ENCODE data around the gene KLRK1.
"Not testable (repeated sequence)": the region's sequence is repeated elsewhere in the genome, so short reads cannot be mapped to it uniquely, and the experiment has no call there.

Gene KLRK1

GRCh38 chr12:10392394-10392930, 2.6 kb upstream of the KLRK1 start:
- FAIRE-seq (peak; percentile 89), DNase-seq (ENCODE audit: extremely low spot score, insufficient read length, low read depth) (peak; percentile 18)

GRCh38 chr12:10390991-10391390, 1.1 kb upstream of the KLRK1 start:
- FAIRE-seq; DNase-seq (ENCODE audit: extremely low spot score, insufficient read length, low read depth): not testable (repeated sequence)

DNA sequence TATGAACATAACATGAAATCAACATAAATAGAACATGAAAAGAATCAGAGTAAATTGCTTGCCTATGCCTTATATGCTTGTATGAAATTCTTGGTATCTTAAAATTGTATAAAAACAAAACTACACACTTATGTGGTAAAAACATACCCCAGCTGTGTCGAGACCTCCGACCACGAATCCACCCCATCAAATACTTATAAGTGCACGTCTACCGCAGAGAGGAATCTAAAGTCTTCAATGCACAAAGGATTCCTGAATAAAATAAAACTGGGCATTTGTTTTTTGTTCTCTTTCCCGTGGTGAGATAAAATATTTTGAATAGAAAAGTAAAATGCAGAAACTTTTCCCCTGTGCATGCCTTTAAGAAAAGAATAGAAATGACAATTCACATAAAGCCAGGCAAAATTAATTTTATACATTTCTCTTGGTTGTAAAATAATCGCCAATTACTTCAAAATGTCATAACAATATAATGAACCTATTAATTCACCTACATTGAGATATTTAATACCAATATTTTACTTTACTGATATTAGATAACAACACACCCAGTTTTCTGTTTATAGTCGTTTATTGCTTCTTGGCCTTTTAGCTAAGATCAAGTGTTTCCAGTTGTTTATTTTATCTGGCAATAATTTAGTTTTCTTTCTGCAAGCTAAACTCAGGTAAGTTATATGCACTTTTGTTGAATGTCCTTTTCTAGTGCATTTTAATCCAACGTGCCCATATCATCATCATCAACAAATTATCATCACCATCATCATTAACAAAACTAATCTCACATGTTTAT, 1.0 kb downstream of the KLRK1 start:
- FAIRE-seq = no peak
- DNase-seq (ENCODE audit: extremely low spot score, insufficient read length, low read depth) = no peak

GRCh38 chr12:10387498-10387897, 2.3 kb downstream of the KLRK1 start:
- FAIRE-seq = not testable (repeated sequence)

DNA sequence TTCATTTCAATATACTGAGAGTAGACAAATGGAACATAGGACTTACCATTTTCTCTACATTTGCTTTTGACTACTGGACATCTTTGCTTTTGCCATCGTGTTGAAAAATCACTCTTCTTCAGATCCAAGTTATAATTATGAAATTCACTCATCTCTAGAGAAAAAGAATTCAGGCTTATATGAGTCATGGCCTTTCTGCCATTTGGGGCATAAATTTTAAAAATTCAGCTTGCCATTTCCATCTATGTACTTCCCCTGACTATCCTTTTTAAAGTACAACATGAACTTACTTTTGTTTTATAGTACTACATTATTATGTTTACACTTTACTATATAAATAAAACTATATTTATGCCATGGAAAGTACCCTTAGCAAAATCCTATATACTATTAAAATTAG, 3.0 kb downstream of the KLRK1 start:
- DNase-seq (ENCODE audit: extremely low spot score, insufficient read length, low read depth) = no peak
- FAIRE-seq = no peak

More at GRCh38 chr12:10387498-10387897, 2.3 kb downstream of the KLRK1 start:
- not testable (repeated sequence) for DNase-seq (ENCODE audit: extremely low spot score, insufficient read length, low read depth)

DNA sequence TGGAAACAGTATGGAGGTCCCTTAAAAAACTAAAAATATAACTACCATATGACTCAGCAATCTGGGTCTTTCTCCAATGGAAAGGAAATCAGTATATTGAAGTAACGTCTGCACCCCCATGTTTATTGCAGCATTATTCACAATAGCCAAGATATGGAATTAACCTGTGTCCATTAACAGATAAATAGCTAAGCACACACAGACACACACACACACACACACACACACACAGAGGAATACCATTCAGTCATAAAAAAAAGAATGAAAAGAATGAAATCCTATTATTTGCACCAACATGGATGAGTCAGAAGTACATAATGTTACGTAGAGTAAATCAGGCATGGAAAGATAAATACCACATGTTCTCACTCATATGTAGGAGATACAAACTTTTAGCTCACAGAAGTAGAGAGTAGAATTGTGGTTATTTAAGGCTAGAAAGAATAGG, 4.7 kb downstream of the KLRK1 start:
- FAIRE-seq (no peak), DNase-seq (ENCODE audit: extremely low spot score, insufficient read length, low read depth) (no peak)

- DNase-seq (ENCODE audit: extremely low spot score, insufficient read length, low read depth) (no peak), FAIRE-seq (no peak)
Observed at GRCh38 chr12:10384191-10384590, 5.7 kb downstream of the KLRK1 start.

DNA sequence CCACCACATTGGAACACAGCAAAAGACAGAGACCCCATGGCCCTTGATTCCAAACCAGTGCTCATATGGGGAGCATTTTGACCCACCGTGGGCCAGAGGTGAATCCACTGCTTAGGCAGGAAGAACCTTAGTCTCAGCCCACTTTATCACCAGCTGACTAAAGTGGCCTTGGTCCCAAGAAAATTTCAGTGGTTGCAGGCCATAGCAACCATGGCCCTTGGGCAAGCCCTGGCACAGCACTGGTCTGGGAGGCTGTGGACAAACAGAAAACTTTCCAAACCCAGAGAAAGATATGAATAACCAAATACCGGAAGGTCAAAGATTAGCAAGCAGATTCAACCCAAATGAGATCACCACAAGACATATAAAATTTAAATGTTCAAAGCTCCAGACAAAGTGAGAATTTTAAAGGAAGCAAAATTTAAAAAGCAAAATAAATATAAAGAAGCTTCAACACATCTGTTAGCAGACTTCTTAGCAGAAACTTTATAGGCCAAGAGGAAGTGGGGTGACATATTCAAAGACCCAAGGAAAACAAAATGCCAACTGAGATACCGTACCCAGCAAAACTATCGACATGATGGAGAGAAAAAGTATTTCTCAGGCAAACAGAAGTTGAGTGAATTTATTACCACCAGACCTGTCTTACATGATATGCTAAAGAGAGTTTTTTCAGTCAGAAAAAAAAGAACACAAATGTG, 7.8 kb downstream of the KLRK1 start:
- FAIRE-seq = no peak
- DNase-seq (ENCODE audit: extremely low spot score, insufficient read length, low read depth) = no peak

DNA sequence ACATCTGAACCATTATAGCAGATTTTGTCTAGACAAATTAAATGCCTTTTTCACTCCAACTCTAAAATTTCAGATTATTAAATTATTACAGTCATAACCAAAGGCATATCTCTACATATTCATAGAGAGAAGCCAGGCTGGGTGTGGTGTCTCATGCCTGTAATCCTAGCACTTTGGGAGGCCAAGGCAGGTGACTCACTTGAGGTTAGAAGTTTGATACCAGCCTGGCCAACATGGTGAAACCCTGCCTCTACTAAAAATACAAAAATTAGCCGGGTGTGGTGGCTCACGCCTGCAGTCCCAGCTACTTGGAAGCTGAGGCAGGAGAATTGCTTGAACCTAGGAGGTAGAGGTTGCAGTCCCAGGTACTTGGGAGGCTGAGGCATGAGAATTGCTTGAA, 11.1 kb downstream of the KLRK1 start:
- DNase-seq (ENCODE audit: extremely low spot score, insufficient read length, low read depth) = not testable (repeated sequence)

DNA sequence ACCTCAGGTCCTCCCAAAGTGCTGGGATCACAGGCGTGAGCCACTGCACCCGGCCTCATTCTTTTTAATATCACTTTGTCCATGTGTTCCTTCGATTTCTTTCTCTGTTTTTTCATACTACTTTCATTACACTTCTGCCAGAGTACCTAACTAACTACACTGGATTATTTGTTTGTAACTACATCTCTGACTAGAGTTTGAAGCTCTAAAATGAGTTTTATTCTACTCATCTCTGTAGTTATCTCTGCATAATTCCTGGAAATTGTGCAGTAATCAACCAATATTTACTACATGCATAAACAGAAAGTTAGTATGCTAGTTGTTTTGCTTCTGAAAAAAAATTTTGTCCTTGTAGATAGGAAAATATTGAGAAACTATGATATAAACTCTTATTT, 15.2 kb downstream of the KLRK1 start:
- no peak for DNase-seq (ENCODE audit: extremely low spot score, insufficient read length, low read depth)

More for the DNA sequence above, 11.1 kb downstream of the KLRK1 start:
- FAIRE-seq = not testable (repeated sequence)

GRCh38 chr12:10372559-10372958, 17.3 kb downstream of the KLRK1 start:
- FAIRE-seq (no peak), DNase-seq (ENCODE audit: extremely low spot score, insufficient read length, low read depth) (no peak)

More for the DNA sequence above, 15.2 kb downstream of the KLRK1 start:
- no peak for FAIRE-seq

- not testable (repeated sequence) for FAIRE-seq; DNase-seq (ENCODE audit: extremely low spot score, insufficient read length, low read depth)
Observed at GRCh38 chr12:10371893-10372535, 17.8 kb downstream of the KLRK1 start.

DNA sequence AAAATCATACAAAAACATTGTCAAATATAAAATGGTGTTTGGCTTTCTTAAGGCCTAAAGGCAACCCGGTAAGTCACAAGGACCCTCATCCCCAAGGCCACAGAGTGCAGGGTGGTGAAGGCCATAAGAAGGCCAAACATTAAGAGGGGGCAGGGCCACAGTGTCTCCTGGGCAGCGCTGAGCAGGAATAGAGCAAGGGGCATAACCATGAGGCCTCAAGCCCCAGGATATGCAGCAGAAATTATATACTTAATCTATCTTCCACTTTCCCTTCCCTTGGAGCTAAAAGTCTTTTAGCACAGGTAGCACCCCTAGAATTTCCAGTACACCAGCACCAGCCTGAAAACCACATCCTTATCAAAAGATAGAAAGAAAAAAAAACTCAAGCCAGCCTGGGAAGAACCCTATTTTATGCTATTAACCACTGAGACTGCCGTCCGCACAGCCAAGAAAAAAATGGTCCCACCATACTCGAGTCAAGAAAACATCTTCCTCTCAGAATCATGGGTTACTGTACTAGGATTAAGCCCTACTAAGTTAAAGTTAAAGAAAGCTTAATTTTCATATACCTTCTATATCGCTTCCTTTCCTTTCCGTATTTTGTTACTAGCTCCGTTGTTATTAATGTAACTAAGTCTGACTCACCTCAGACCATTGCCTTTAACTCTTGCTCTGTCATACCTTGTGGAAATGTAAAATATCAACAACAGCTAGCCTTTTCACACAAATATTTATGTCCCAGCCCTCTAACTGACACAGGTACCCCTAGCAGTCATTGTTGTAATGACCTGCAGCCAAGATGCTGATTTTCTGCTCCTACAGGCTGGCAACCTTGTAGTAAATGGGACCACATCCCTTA, 20.1 kb downstream of the KLRK1 start:
- no peak for FAIRE-seq

GRCh38 chr12:10368206-10369171, 21.4 kb downstream of the KLRK1 start:
- FAIRE-seq (no peak), DNase-seq (ENCODE audit: extremely low spot score, insufficient read length, low read depth) (no peak)

More for the DNA sequence above, 20.1 kb downstream of the KLRK1 start:
- DNase-seq (ENCODE audit: extremely low spot score, insufficient read length, low read depth) = no peak

GRCh38 chr12:10367714-10368113, 22.1 kb downstream of the KLRK1 start:
- not testable (repeated sequence) for FAIRE-seq; DNase-seq (ENCODE audit: extremely low spot score, insufficient read length, low read depth)

DNA sequence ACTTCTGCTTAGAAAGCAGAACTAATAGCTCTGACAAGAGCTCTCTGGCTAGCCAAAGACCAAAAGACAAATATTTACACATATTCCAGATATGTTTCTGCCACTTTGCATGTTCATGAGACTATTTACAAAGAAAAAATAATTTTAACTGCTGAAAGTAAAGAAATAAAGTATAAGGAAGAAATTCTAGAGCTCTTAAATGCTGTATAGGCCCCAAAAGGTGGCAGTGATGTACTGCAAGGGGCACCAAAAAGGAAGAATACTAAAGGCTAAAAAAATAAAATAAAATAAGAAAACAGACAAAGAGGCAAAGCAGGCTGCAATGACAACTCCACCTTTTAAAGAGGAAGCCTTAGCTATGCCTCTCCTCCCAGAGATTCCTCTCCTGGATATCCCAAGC, 23.0 kb downstream of the KLRK1 start:
- DNase-seq (ENCODE audit: extremely low spot score, insufficient read length, low read depth) (no peak), FAIRE-seq (no peak)

DNA sequence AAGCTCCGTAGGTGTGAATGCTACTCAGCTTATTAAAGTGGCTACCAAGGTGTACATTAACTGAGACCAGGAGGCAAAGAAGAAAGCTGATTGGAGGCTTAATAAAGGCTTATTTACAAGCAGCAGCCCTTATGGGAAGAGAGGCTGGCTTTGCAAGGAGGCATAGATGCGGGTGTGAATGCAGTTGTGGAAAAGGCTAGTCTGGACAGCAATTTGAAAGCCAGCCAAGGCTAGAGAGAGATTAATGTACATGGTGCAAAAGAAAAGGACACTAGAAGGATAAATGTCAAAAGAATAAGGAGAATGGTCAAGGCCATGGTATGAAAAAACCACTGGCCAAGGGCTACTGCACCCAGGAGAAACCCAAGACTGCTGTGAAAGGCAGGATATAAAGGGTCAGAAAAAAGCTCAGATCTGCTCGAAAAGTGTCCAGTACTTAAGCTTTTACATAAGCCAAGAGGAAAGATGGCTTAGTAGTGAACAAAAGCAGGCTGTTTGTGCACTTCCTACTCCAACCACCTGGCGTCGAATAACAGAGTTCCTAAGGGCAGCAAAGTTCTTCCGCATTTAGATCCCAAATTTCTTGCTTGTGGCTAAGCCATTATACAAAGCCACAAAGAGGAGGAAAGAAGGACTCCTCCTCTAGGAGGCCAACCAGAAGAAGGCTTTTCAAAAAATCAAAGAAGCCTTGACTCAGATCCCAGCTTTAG, 24.0 kb downstream of the KLRK1 start:
- FAIRE-seq (no peak), DNase-seq (ENCODE audit: extremely low spot score, insufficient read length, low read depth) (no peak)
